Activated T-helper 1 cell treated with Interleukin-2 at 50 U/mL for 16 hours (primary cell): ENCODE data around the gene SLC22A5.
A peak's percentile ranks its signal among the peaks of the same experiment; 100 is the strongest.

ENCODE experiments used
- DNase-seq: peaks from one replicate; pipeline ENCODE4 v3.0.0-alpha.2; 2020; ENCODE audit warnings: low read depth

The SLC22A5 gene

DNA sequence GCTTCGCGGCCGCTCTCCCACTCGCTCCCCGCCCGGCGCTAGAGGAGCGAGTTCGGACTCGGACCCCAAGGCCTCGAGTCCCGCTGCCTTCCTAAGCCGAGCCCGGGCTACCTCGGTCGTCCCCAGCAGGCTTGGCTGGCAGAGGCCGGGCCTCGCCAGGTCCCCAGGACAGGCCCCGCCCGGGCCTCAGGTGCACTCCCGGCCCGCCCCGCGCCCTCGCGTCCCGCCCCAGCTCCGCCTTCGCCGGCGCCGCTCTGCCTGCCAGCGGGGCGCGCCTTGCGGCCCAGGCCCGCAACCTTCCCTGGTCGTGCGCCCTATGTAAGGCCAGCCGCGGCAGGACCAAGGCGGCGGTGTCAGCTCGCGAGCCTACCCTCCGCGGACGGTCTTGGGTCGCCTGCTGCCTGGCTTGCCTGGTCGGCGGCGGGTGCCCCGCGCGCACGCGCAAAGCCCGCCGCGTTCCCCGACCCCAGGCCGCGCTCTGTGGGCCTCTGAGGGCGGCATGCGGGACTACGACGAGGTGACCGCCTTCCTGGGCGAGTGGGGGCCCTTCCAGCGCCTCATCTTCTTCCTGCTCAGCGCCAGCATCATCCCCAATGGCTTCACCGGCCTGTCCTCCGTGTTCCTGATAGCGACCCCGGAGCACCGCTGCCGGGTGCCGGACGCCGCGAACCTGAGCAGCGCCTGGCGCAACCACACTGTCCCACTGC lies at the start of gene SLC22A5:
SLC22A5 (plus strand) TSS at position 237 of the 707 bp plus-strand sequence; CDS start at position 500, 263 bp downstream.
- peak; percentile 60 for DNase-seq

DNA sequence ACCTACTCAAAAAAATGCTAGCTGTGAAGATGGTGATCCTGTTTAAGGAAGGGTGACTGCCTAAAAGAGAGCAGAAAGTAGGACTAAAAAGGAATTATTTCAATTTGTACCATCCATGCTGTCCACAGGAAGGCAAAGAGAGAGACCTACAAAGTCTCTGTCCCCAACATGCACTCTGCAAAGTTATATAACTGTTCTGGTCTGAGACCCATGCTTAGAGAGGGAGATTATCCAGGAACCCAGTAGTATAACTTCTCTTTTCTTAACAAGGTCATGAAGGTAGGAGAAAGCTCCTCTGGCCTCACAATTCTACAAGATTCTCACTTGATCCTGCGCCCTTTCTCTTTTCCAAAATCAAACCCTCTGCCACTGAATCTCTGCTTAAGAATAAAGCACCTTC lies 49.5 kb upstream of the SLC22A5 start:
- no peak for DNase-seq

DNA sequence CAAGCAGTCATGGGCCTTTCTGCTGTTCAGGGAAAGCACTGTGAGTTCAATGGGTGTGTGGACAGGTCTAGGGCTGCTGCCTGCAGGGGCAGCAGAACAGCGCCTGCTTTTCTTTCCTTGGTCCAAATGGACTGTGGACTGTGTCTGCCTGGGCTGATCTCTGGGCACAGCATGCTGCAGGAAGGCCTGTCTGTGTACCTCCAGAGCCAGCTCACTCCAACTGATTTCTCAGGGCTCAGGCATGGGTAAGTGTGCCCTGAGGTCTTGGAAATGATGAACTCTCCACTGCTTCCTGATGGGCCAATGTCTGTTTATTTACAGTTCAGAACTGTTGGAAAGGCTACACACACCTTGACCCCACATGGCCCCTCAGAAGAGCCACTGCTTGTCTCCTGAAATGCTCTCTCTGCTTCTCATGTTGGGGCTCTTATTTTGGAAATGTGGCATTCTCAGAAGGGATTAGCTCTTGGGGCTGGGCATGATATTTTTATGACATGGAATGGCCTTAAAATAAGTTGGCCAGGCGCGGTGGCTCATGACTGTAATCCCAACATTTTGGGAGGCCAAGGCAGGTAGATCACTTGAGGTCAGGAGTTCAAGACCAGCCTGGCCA lies 48.3 kb upstream of the SLC22A5 start:
- DNase-seq = no peak

DNA sequence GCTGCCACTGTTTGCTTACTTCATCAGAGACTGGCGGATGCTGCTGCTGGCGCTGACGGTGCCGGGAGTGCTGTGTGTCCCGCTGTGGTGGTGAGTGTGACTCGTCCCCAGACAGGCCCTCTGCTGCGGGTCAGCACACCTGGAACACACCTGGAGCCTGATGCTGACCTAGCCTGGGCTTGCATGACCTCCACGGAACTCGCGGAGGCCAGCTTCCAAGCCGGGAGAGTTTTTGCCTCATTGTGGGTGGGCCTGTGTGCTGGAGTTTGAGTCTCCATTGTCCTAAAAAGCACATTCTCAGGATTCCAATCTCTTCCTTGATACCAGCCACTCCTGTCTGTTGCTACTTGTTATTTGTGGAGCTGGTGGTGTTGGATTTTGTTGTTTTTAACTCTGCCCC lies 47.2 kb upstream of the SLC22A5 start:
- no peak for DNase-seq

DNA sequence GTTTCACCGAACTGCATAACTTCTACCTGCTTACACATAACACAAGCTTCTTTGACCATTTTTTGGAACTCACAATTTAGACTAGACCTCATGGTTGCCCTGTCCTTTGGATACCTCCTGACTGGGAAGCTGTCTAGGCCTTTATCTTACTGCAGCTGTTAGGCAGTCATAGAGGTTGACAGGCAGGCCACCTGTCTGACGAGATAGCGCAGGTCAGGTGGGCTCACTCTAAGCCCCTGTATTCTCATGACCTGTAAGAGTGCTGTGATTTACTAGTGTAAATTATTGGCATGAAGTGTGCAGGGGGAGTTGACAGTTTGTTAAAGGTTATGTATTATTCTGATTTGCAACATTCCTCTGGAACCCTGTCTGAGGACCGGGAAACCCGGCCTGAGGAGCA lies 46.3 kb upstream of the SLC22A5 start:
- no peak for DNase-seq

DNA sequence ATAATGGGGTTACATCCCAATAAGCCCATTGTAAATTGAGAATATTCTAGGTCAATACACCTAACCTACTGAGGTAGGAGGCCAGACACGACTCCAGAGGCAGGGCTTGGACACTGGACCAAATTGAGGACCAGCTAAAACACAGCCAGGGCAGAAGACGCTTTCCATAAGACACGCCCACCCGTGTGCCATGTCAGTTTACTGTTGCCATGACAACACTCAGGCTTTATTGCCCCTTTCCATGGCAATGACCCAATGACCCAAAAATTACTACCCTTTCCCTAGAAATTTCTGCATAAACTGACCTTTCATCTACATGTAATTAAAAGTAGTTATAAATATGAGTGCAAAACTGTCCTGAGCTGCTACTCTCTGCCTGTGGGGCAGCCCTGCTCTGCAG lies 43.8 kb upstream of the SLC22A5 start:
- DNase-seq = no peak

DNA sequence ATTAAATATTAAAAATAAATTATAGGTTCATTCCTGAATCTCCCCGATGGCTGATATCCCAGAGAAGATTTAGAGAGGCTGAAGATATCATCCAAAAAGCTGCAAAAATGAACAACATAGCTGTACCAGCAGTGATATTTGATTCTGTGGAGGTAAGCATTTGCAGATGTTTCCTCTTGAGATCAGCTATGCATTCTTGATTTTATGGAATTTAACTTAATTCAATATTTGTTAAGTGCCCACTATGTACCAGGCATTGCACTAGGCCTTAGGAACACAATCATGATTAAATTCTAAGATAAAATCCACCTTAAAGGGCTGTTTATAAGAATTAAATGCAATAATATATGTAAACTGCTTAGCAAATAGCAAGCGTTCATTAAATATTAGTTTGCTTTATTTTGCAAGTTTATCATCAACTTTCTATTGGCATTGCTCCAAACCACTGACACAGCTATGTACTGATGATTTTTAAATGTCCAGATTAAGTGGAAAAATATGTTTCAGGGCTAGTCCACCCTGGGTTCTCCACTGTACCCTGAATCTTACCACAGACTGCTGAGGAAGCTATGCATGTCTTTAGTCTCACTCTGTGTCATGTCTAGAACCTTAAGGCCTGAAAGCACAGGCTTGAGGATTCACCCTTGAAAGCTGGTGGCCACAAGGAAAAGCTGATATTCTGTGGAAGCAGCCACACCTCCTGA lies 42.1 kb upstream of the SLC22A5 start:
- DNase-seq = no peak

DNA sequence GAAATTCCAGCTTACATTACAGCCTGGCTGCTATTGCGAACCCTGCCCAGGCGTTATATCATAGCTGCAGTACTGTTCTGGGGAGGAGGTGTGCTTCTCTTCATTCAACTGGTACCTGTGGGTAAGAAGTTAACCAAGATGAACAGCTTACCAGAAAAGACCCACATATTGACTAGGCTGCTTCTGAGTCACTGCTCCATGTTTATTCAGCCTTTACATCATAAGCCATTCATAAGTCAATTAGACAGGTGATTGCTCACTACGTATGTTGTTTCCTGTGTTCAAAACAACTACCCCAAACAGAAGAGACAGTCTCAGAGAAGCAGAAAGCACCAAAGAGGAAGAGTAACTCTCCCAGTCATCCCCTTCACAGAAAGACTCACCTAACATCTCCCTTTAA lies 34.7 kb upstream of the SLC22A5 start:
- no peak for DNase-seq

DNA sequence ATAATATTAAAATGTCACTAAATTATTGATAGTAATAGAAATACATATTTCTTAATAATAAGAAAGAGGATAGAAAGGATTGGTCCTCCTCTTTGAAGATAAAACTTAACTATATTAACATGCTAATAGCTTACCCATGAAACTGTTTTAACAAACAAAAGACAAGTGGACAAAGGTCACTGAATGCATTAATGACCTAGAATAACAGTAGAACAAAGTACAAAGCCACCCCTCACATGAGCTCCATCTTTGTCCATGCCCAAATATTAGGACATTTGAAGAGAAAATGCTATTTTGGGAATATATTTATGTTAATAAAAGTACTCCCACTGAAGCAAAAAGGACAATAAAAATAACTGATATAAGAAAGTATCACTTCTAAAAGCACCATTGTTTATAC lies 34.1 kb upstream of the SLC22A5 start:
- no peak for DNase-seq

DNA sequence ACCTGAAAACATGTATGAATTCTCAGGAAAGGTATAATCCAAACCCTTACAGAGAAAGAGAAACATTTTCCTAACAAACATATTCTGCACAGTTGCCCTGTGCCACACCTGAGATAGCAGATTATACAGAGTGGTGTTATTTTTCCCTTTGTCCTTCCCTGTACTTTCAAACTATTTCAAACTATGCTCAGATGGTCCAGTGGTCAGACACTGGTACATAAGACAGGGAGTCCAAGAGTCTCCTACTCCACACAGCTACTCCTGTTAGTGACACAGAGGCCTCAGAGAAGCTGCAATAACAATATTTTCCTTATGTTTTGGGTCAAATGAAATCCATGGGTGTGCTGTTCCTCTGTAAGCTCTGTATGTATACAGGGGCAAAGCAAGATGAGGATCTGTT lies 30.0 kb upstream of the SLC22A5 start:
- no peak for DNase-seq

DNA sequence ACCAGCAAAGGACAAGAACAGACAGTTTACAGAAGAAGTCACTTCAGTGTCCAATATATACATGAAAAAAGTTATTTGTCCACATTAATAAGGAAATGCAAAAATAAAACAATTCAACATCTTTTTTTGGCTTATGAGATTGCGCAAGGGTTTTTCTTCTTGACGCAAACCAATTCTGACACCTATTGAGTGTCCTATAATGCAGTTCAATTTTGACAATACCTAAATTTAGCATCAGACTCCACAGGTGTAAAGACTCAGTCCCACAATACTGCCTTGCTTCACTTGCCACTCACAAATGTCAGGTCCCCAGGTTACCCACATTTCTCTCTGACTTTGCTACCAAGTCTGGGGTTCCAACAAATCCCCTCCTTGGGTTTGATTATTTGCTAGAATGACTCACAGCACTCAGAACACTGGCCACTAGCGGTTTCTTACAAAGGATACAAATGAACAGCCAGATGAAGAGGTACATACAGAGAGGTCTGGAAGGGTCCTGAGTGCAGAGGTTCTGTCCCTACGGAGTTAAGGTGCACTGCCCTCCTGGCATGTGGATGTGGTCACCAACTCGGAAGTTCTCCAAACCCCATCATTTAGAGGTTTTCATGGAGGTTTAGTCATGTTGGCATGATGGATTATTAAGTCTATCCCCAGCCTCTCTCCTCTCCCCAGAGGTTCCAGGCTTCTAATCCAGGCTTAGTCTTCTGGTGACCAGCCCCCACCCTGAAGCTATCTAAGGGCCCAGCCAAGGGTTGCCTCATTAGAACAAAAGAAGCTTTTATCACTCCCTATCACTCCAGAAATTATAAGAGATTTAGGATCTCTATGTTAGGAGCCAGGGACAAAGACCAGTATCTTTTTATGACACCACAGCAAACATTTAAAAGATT lies 27.0 kb upstream of the SLC22A5 start:
- no peak for DNase-seq

DNA sequence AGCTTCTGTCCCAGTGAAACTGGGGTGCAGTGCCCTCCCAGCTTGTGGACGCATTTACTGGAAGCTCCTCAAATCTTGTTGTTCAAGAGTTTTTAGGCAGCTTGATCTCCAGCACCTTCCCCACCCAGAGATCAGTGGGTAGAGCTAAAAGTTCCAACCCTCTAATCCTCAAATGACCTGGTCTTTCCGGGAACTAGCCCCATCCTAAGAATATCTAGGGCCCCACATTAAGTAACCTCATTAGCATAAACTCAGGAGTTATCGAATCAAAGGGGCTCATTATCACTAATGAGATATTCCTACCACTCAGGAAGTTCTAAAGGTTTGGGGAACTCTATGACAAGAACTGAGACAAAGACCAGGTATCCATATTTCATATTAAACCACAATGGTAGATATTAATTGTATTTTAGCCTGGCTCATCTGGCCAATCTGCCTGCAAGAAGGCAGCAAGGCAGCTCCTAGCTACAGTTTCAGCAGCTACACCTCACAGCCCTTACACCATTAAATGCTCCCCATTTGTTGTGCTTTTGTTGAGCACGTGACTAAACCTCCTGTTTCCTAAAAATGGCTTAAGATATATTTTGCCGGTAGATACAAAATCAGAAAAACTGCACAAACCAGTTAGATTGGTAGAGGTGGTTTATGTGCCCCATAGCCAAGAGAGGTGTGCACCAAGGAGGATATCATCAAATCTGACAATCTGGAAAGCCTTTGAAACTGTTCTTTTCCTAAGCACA lies 24.6 kb upstream of the SLC22A5 start:
- DNase-seq = no peak

DNA sequence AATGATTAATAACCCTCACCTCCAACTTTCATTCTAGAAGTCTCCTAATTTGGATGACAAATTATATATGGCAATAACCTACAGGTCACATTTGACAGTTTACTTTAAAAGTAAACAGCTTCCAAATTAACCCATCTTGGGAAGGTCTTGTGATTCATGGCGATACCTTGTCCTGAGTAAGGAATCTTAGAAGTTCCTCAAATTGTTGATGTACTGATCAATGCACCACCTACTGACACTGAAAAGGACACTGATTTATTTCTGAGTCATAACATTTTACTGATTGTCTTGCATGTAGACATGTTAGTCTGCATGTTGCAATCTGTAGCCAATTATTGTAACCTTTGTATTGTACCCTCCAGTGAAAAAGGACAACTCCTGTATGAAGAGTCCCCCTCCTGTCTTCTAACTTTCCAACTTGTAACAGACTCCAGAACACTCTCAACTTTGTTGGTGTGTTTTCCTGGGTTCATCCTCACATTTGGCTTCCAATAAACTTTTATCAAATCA lies 16.0 kb upstream of the SLC22A5 start:
- DNase-seq = no peak

DNA sequence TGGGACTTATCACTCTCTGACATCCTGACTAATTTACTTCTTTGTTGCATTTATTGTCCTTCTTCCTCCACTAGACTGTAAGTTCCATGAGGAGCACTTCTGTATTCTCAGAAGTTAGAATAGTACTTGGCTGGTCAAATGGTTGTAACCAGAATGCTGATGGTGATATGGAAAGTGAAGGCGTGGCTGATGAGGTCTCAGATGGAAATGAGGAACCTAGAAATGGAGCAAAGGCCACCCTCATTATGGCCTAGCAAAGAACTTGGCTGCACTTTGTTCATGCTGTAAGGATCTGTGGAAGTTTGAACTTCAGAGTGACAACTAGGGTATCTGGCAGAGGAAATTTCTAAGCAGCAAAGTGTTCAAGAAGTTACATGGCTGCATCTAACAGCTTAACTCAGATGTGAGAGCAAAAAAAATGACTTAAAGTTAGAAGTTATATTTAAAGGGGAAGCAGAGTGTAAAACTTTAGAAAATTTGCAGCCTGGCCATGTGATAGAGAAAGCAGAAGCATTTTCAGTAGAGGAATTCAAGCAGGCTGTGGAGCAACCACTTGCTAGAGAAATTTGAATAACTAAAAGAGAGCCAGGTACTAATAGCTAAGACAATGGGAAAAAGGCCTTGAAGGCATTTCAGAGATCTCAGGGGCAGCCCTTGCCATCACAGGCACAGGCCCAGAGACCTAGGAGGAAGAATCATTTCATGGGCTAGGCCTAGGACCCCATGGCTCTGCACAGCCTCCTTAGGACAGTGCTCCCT lies 14.9 kb upstream of the SLC22A5 start:
- no peak for DNase-seq

DNA sequence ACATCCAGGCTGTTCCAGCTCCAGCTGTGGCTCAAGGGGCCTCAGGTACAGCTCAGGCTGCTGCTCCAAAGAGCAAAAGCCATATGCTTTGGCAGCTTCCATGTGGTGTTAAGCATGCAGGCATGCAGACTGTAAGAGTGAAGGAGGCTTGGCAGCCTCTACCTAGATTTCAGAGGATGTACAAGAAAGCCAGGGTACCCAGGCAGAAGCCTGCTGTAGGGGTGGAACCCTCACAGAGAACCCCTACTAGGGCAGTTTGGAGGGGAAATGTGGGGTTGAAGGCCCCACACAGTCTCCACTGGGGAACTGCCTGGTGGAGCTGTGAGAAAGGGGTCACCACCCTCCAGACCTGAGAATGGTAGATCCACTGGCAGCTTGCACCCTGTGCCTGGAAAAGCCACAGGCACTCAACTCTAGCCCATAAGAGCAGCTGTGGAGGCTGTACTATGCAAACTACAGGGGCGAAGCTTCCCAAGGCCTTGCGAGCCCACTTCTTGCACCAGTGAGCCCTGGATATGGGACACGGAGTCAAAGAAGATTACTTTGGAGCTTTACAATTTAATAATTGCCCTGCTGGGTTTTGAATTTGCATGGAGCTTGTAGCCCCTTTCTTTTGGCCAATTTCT lies 14.3 kb upstream of the SLC22A5 start:
- no peak for DNase-seq

DNA sequence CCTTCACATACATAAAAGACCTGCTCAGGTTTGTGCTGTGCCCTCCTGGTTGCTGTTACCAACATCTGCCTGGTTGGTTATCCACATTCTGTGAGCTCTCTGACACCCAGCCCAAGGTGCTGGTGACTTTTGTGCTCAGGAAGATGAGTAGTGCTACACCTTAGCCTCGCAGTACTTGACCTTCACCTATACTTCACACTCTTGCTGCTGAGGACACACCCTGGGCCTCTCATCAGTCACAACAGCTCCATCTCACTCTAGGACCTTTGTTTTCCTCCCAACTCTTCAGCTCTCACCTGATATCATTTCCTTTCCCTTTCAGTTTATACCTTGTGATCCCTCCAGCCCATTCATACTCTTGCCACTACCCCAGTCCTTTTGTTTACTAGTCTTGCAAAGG lies 10.7 kb upstream of the SLC22A5 start:
- DNase-seq = no peak

DNA sequence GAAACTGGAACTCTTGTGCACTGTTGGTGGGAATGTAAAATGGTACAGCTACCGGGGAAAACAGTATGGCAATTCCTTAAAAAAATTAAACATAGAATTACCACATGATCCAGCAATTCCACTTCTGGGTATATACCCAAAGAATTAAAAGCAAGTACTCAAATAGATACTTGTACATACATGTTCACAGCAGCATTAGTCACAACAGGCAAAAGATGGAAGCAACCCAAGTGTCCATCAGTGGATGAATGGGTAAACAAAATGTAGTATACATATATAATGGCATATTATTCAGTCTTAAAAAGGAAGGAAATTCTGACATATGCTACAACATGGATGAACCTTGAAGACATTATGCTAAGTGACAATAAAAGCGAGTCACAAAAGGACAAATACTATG lies 7.4 kb upstream of the SLC22A5 start:
- no peak for DNase-seq

DNA sequence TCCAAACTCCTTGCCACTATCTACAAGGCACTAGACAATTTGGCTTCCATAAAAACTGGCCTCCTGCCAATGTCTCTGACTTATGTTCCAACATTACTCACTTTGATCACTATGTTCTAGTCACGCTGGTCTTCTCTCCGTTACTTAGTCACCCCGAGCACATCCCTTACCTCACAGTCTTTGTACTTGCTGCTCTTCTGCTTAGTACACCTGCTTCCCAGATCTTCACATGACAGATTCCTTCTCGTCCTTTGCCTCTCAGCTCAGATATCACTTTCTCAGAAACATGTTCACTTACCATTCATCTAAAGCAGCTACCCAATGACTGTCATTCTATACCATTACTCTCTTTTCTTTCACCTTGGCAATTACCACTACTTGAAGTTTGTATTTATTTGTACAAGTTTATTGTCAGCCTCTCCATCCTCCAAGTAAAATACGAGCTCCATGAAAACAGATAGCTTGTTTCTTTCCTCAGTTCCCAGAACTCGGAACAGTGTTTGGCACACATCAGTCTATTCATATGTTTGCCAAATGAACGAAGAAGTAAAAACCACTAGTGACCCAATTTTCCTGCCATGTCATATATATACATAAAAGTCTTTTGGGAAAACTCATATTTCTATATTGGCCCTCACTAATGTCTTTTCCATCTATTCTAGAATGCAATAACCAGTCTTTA lies 5.9 kb upstream of the SLC22A5 start:
- DNase-seq = no peak

DNA sequence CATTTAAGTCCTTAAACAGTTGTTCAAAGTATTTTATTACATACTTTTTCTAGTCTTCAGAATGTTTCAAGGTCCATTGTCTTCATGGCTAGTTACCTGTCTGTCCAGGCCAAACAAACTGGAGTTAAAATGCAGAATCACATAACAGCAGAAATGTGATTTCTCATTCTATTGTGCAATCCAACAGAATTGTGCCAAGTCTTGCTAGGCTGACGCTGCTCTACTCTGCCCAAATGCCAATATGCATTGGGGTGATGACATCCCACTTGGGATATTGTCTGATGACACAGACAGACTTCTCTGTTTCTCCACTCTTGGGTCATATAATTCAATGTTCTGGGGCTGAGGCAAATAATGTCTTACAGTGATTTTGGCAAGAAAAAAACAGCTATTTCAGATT lies 5.2 kb upstream of the SLC22A5 start:
- DNase-seq = no peak

DNA sequence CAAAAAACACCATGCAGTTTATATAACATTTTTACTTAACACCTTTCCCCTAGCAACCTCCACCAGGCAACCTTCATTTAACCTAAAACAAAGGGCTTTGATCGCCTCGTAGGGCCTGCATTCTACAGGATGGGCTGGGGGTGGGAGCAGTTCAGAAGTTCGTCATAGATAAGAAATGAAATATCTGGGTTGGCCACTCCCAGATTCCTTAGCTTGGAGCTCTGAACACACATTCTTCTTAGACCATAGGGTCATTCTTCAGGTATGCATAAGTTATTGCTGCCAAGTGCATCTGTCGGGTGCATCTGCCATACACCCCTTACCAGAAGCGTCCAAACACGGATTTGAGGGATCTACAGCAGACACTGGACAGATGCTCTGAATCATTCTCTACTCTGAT lies 4.3 kb upstream of the SLC22A5 start:
- no peak for DNase-seq
